Measurements from ENCODE around the gene LYG1. TPM values are rescaled to one million over a fixed set of nuclear protein-coding genes. Genes with fewer than 3 reads are reported as not detected.
"Not testable (repeated sequence)": the region's sequence is repeated elsewhere in the genome, so short reads cannot be mapped to it uniquely, and the experiment has no call there.

LYG1 gene
- total RNA-seq, 1 experiment from 2014 or later, result 0.93 TPM

DNA sequence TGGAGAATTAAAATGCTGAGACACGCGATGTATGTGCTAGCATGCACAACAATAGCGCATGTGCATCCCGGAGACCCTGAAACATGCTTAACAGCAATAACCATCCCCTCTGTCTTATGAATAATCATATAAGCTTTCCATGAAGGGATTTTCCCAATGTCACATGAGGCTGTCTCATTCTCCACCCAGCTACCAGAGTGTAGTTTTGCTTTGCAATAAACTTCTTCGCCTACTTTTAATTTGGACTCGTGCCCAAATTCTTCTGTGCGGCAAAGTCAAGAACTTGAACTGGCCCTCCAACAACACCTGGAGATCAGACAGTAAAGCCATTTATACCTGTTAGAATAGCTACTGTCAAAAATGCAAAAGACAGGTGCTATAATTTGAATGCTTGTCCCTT, 15.5 kb downstream of the LYG1 start:
- no peaks in the 10 kb centered on the region for H3K4me1 ChIP-seq
- CTCF ChIA-PET, result no interaction called here
- no peak overlapping the region for H3K4me3 ChIP-seq (ENCODE audit: low read depth, low read length)
- no peak for DNase-seq
- Mint-ChIP-seq H3K27ac (ENCODE audit: unreplicated experiment) (no peak overlapping the region), H3K9me3 (ENCODE audit: unreplicated experiment) (peaks cover 5% of the 10 kb centered on the region), H3K36me3 (ENCODE audit: insufficient read depth, unreplicated experiment) (no peaks in the 10 kb centered on the region), H3K4me1 (ENCODE audit: low read depth, unreplicated experiment) (no peaks in the 10 kb centered on the region), H3K4me3 (ENCODE audit: unreplicated experiment) (no peak overlapping the region), H3K27me3 (ENCODE audit: insufficient read depth, unreplicated experiment) (peaks cover 1% of the 10 kb centered on the region)
- no TSS peak for BruUV-seq (replicated peaks)
- TF ChIP-seq, protein P1, sequence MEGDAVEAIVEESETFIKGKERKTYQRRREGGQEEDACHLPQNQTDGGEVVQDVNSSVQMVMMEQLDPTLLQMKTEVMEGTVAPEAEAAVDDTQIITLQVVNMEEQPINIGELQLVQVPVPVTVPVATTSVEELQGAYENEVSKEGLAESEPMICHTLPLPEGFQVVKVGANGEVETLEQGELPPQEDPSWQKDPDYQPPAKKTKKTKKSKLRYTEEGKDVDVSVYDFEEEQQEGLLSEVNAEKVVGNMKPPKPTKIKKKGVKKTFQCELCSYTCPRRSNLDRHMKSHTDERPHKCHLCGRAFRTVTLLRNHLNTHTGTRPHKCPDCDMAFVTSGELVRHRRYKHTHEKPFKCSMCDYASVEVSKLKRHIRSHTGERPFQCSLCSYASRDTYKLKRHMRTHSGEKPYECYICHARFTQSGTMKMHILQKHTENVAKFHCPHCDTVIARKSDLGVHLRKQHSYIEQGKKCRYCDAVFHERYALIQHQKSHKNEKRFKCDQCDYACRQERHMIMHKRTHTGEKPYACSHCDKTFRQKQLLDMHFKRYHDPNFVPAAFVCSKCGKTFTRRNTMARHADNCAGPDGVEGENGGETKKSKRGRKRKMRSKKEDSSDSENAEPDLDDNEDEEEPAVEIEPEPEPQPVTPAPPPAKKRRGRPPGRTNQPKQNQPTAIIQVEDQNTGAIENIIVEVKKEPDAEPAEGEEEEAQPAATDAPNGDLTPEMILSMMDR (IDR thresholded peaks at IDR 0.05; ENCODE audit: insufficient read depth in 1 of 2, low read depth in 1 of 2, low read length in 1 of 2, severe bottlenecking in 1 of 2, unreplicated experiment in 1 of 2), result no peak
- no peaks in the 10 kb centered on the region for H3K27me3 ChIP-seq (replicated peaks; ENCODE audit: control insufficient read depth, insufficient read depth, low read length)
- no peaks in the 10 kb centered on the region; the same call in 1 of the 2 replicates for H3K9me3 ChIP-seq
- intact Hi-C loops (cut with micrococcal nuclease; ENCODE audit: unreplicated experiment), result no loop called here
- no peaks in the 10 kb centered on the region for H3K36me3 ChIP-seq (ENCODE audit: control insufficient read depth, insufficient read depth, low read length)
- POLR2A ChIA-PET, result no interaction called here

DNA sequence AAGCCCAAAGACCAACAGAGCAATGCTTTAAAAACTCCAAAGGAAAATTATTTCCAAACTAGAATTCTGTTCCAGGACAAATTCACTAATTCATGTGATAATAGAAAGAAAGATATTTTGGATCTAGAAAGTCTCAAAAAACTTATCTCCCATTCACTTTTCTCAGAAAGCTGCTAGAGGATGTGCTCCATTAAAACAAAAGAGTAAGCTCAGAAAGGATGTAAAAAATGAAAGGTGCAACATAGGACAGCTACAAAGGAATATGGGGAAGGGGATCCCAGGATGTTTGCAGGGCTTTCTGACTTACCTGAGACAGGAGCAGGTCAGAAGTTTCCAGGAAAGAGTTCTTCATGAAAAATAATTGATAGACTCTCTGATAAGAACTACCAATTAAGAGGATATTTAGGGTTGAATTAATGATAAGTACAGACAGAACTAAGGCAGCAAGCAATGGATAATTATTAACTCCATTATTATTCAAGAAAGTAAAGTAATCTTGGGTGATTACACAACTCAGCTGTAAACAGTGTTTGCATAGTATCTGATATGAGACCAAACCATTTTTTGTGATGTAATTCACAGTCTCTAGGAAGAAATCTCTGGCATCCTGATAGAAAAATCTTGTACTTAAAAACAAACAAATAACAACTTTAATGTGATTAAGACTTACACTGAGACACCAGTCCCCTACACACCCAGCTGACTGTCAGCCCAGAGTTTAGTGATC, 20.9 kb downstream of the LYG1 start:
- BruUV-seq (replicated peaks), result no TSS peak
- Mint-ChIP-seq H3K27ac (ENCODE audit: unreplicated experiment) (no peak overlapping the region), H3K27me3 (ENCODE audit: insufficient read depth, unreplicated experiment) (no peaks in the 10 kb centered on the region), H3K4me1 (ENCODE audit: low read depth, unreplicated experiment) (peaks cover 7% of the 10 kb centered on the region), H3K36me3 (ENCODE audit: insufficient read depth, unreplicated experiment) (peaks cover 14% of the 10 kb centered on the region), H3K9me3 (ENCODE audit: unreplicated experiment) (peaks cover 28% of the 10 kb centered on the region), H3K4me3 (ENCODE audit: unreplicated experiment) (no peak overlapping the region)
- ChIA-PET POLR2A (no interaction called here), CTCF (no interaction called here)
- Histone ChIP-seq H3K36me3 (ENCODE audit: control insufficient read depth, insufficient read depth, low read length) (no peaks in the 10 kb centered on the region), H3K4me1 (peaks cover 12% of the 10 kb centered on the region), H3K9me3 (peaks cover 22% of the 10 kb centered on the region), H3K4me3 (ENCODE audit: low read depth, low read length) (no peak overlapping the region), H3K27me3 (replicated peaks; ENCODE audit: control insufficient read depth, insufficient read depth, low read length) (no peaks in the 10 kb centered on the region)
- TF ChIP-seq, protein P1 (IDR thresholded peaks at IDR 0.05; ENCODE audit: insufficient read depth in 1 of 2, low read depth in 1 of 2, low read length in 1 of 2, severe bottlenecking in 1 of 2, unreplicated experiment in 1 of 2), result no peak
- intact Hi-C loops (cut with micrococcal nuclease; ENCODE audit: unreplicated experiment), result no loop called here
- no peak for DNase-seq

DNA sequence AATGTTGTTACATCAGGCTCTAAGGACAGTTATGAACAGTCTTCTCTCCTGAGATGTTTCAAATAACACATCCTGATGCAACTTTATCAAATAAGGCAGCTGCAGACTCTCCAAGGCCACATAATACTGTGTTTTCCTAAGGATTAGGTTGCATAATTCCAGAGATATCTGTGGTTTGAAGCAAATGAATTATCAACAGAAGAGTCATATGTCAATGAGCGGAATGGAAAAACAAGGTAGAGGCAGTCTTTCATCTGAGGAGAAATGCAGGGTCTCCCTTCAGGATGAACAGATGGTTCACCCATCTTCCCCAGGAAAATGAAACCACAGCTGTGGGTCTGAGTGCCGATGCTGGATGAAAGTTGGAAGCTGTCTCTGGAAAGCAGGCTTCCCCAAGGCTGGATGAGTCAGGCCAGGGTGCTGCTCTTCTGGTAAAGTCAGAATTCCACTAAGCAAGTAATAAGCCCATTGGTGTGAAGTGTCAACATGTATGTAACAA, 22.2 kb downstream of the LYG1 start:
- CTCF ChIA-PET, result no interaction called here

DNA sequence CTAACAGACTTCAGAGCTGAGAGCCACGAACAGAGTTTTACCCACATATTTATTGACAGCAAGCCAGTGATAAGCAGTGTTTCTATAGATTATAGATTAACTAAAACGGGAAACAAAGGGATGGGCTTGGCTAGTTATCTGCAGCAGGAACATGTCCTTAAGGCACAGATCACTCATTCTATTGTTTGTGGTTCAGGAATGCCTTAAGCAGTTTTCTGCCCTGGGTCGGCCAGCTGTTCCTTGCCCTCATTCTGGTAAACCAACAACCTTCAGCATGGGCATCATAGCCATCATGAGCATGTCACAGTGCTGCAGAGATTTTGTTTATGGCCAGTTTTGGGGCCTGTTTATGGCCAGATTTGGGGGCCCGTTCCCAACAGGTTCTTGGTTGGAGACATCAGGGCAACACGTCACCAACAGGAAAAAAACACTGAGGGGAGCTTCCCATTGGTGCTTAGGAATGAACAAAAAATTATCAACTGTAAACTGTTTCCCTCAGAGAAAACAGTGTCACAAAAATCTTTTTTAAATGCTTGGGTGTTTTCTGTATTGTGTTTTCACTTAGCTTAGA, 22.7 kb downstream of the LYG1 start:
- H3K27me3 ChIP-seq (replicated peaks; ENCODE audit: control insufficient read depth, insufficient read depth, low read length); H3K4me3 ChIP-seq (ENCODE audit: low read depth, low read length); intact Hi-C loops (cut with micrococcal nuclease; ENCODE audit: unreplicated experiment); H3K36me3 ChIP-seq (ENCODE audit: control insufficient read depth, insufficient read depth, low read length); H3K4me1 Mint-ChIP-seq (ENCODE audit: low read depth, unreplicated experiment); CTCF ChIA-PET; H3K27me3 Mint-ChIP-seq (ENCODE audit: insufficient read depth, unreplicated experiment); DNase-seq; BruUV-seq (replicated peaks); POLR2A ChIA-PET: not testable (repeated sequence)
- Mint-ChIP-seq H3K36me3 (ENCODE audit: insufficient read depth, unreplicated experiment) (peaks cover 14% of the 10 kb centered on the region), H3K27ac (ENCODE audit: unreplicated experiment) (peak overlapping the region; percentile 63), H3K4me3 (ENCODE audit: unreplicated experiment) (peak overlapping the region; percentile 42), H3K9me3 (ENCODE audit: unreplicated experiment) (peaks cover 28% of the 10 kb centered on the region)
- Histone ChIP-seq H3K9me3 (peaks cover 22% of the 10 kb centered on the region), H3K4me1 (peaks cover 12% of the 10 kb centered on the region)

More for the DNA sequence above, 22.2 kb downstream of the LYG1 start:
- TF ChIP-seq, protein P1 (IDR thresholded peaks at IDR 0.05; ENCODE audit: insufficient read depth in 1 of 2, low read depth in 1 of 2, low read length in 1 of 2, severe bottlenecking in 1 of 2, unreplicated experiment in 1 of 2), result no peak
- Histone ChIP-seq H3K4me1 (peaks cover 12% of the 10 kb centered on the region), H3K4me3 (ENCODE audit: low read depth, low read length) (no peak overlapping the region), H3K27me3 (replicated peaks; ENCODE audit: control insufficient read depth, insufficient read depth, low read length) (no peaks in the 10 kb centered on the region), H3K9me3 (peaks cover 22% of the 10 kb centered on the region), H3K36me3 (ENCODE audit: control insufficient read depth, insufficient read depth, low read length) (no peaks in the 10 kb centered on the region)
- Mint-ChIP-seq H3K4me1 (ENCODE audit: low read depth, unreplicated experiment) (peaks cover 7% of the 10 kb centered on the region), H3K27ac (ENCODE audit: unreplicated experiment) (peak overlapping the region; percentile 63), H3K27me3 (ENCODE audit: insufficient read depth, unreplicated experiment) (no peaks in the 10 kb centered on the region), H3K9me3 (ENCODE audit: unreplicated experiment) (peaks cover 28% of the 10 kb centered on the region), H3K36me3 (ENCODE audit: insufficient read depth, unreplicated experiment) (peaks cover 14% of the 10 kb centered on the region), H3K4me3 (ENCODE audit: unreplicated experiment) (peak overlapping the region; percentile 42)
- no TSS peak for BruUV-seq (replicated peaks)
- intact Hi-C loops (cut with micrococcal nuclease; ENCODE audit: unreplicated experiment), result no loop called here
- POLR2A ChIA-PET, result no interaction called here
- peak; percentile 51 to 56 for DNase-seq

Data from Caco-2 (cell line).